IMR-90 (cell line): ENCODE measurements around the gene CDK8. TPM values are rescaled to one million over a fixed set of nuclear protein-coding genes. Genes with fewer than 3 reads are reported as not detected.
"Not testable (repeated sequence)": the region's sequence is repeated elsewhere in the genome, so short reads cannot be mapped to it uniquely, and the experiment has no call there.

Source experiments
- ATAC-seq: fragments of 200-7000 bp; cut with Tn5 transposase; 2 replicates; pipeline ENCODE4 v1.9.1; 2020; ENCODE audit warnings: low read depth, mild to moderate bottlenecking, moderate library complexity
- BruUV-seq: library from RNA; stranded (reverse); fragments of 400-500 nt; replicated peaks from 2 replicates; lab custom pipeline; 2021; lab: Mats Ljungman, UMichigan
- CTCF ChIA-PET: fragments of 300-600 bp; formaldehyde crosslinking; extraction: SDS; loops from one replicate; lab custom pipeline; 2021; ENCODE audit warnings: antibody characterized with exemption; lab: Yijun Ruan, JAX
- POLR2A ChIA-PET: fragments of 300-600 bp; sonication (Branson Sonifier 250); formaldehyde crosslinking; loops from one replicate; lab custom pipeline; 2022; ENCODE audit warnings: antibody characterized with exemption; ENCODE audit not compliant: unreplicated experiment; lab: Charles Lee
- DNase-seq: peaks from one replicate; pipeline ENCODE4 v3.0.0; 2013
- H2AFZ ChIP-seq: replicated peaks from 2 replicates; pipeline ENCODE3; 2013; ENCODE audit warnings: low read length, mild to moderate bottlenecking; ENCODE audit not compliant: poor library complexity
- H2AK5ac ChIP-seq: 2 replicates; pipeline ENCODE4 v1.6.1; 2013; ENCODE audit warnings: low read depth, low read length, inconsistent platforms
- H2AK9ac ChIP-seq: replicated peaks from 2 replicates; pipeline ENCODE3; 2013; ENCODE audit warnings: mild to moderate bottlenecking, low read depth, low read length, moderate library complexity; ENCODE audit not compliant: poor library complexity
- H2BK120ac ChIP-seq: 2 replicates; pipeline ENCODE4 v1.6.1; 2013; ENCODE audit warnings: low read depth, low read length, inconsistent platforms
- H2BK15ac ChIP-seq: 3 replicates; pipeline ENCODE4 v1.6.1; 2013; ENCODE audit warnings: low read depth, low read length, inconsistent platforms
- H2BK20ac ChIP-seq: 2 replicates; pipeline ENCODE4 v1.6.1; 2013; ENCODE audit warnings: low read depth, mild to moderate bottlenecking, inconsistent platforms, low read length, moderate library complexity
- H2BK5ac ChIP-seq: 2 replicates; pipeline ENCODE4 v1.6.1; 2013; ENCODE audit warnings: mild to moderate bottlenecking, low read depth, low read length, inconsistent platforms; ENCODE audit not compliant: poor library complexity, severe bottlenecking
- H3K14ac ChIP-seq: replicated peaks from 2 replicates; pipeline ENCODE4 v1.6.1; 2013; ENCODE audit warnings: low read depth, low read length, inconsistent platforms
- H3K18ac ChIP-seq: 2 replicates; pipeline ENCODE4 v1.6.1; 2013; ENCODE audit warnings: low read depth, low read length, control low read depth
- H3K23ac ChIP-seq: 2 replicates; pipeline ENCODE4 v1.6.1; 2013; ENCODE audit warnings: low read depth, low read length, inconsistent platforms
- H3K27ac ChIP-seq: 2 replicates; pipeline ENCODE4 v1.5.1; 2013; ENCODE audit warnings: mild to moderate bottlenecking, control low read depth, low read length; ENCODE audit not compliant: insufficient read depth
- H3K27me3 ChIP-seq: 2 replicates; pipeline ENCODE4 v1.6.1; 2013; ENCODE audit warnings: low read length; ENCODE audit not compliant: control insufficient read depth, insufficient read depth
- H3K36me3 ChIP-seq: 2 replicates; pipeline ENCODE4 v1.6.1; 2013; ENCODE audit warnings: low read length, mixed read lengths; ENCODE audit not compliant: control insufficient read depth, insufficient read depth
- H3K4ac ChIP-seq: 2 replicates; pipeline ENCODE4 v1.6.1; 2013; ENCODE audit warnings: low read depth, low read length, inconsistent platforms
- H3K4me1 ChIP-seq: 2 replicates; pipeline ENCODE4 v1.6.1; 2013; ENCODE audit warnings: low read length, mixed read lengths; ENCODE audit not compliant: control insufficient read depth, insufficient read depth
- H3K4me2 ChIP-seq: 2 replicates; pipeline ENCODE4 v1.6.1; 2013; ENCODE audit warnings: low read depth, mild to moderate bottlenecking, control low read depth, low read length, moderate library complexity
- H3K4me3 ChIP-seq: 2 replicates; pipeline ENCODE4 v1.5.1; 2013; ENCODE audit warnings: low read depth, mild to moderate bottlenecking, control low read depth, low read length, moderate library complexity; ENCODE audit not compliant: insufficient read depth
- H3K56ac ChIP-seq: 2 replicates; pipeline ENCODE4 v1.6.1; 2013; ENCODE audit warnings: low read length, inconsistent platforms; ENCODE audit not compliant: insufficient read depth; ENCODE audit errors: extremely low read depth
- H3K79me1 ChIP-seq, 2 experiments: 2 replicates each; pipeline ENCODE4 v1.6.1; 2013; ENCODE audit warnings: low read length in 2 of 2, inconsistent platforms in 1 of 2, low read depth in 1 of 2
- H3K9ac ChIP-seq: 2 replicates; pipeline ENCODE4 v1.6.1; 2013; ENCODE audit warnings: low read depth, low read length, control low read depth
- H3K9me1 ChIP-seq: 2 replicates; pipeline ENCODE4 v1.6.1; 2013; ENCODE audit warnings: low read length, inconsistent platforms; ENCODE audit not compliant: insufficient read depth
- H3K9me3 ChIP-seq: 2 replicates; pipeline ENCODE4 v1.6.1; 2013; ENCODE audit warnings: low read length; ENCODE audit not compliant: control insufficient read depth, insufficient read depth
- H4K20me1 ChIP-seq: 2 replicates; pipeline ENCODE4 v1.6.1; 2013; ENCODE audit warnings: low read length, inconsistent platforms; ENCODE audit not compliant: insufficient read depth
- H4K5ac ChIP-seq: 2 replicates; pipeline ENCODE4 v1.6.1; 2013; ENCODE audit warnings: mild to moderate bottlenecking, low read depth, low read length, control low read depth
- H4K8ac ChIP-seq, 2 experiments: 2 replicates each; pipeline ENCODE4 v1.6.1; 2013; ENCODE audit warnings: low read depth in 2 of 2, low read length in 2 of 2, control low read depth in 1 of 2, inconsistent platforms in 1 of 2
- H4K91ac ChIP-seq: 2 replicates; pipeline ENCODE4 v1.6.1; 2013; ENCODE audit warnings: low read depth, low read length, inconsistent platforms; ENCODE audit not compliant: insufficient read depth
- WGBS, 2 experiments: methylation state at CpG; one replicate each; pipeline versions ENCODE4 v1.1.5 to v1.1.7; 2013; ENCODE audit warnings: missing lambda C conversion rate in 2 of 2; ENCODE audit not compliant: insufficient read length in 1 of 2; ENCODE audit errors: extremely low coverage in 2 of 2; 5-methylcytosine and 5-hydroxymethylcytosine counted together
- dilution Hi-C: fragments of 300-500 bp; cut with HindIII; formaldehyde crosslinking; loops from one replicate; pipeline ENCODE4 v1.14.3; 2018; ENCODE audit warnings: low sequenced_read_pairs; ENCODE audit not compliant: unreplicated experiment
- in situ Hi-C: fragments of 300-500 bp; cut with MboI; formaldehyde crosslinking; loops from 3 replicates; pipeline ENCODE4 v1.14.3; 2019; ENCODE audit warnings: low sequenced_read_pairs, inconsistent platforms, mixed read lengths
- intact Hi-C: fragments of 100-400 bp; cut with micrococcal nuclease; formaldehyde crosslinking; loops from 2 replicates; pipeline ENCODE4 v1.10.0; 2022
- polyA plus RNA-seq, 3 experiments: library from polyadenylated mRNA; depleted of rRNA; stranded (reverse); fragments of >200 nt; gene quantifications; 2 replicates each; pipeline ENCODE4 v1.2.3, GENCODE V29; 2012; ENCODE audit warnings: low replicate concordance in 1 of 3
- total RNA-seq: library from RNA; depleted of rRNA; stranded (reverse); fragments of >200 nt; gene quantifications from 2 replicates; pipeline ENCODE4 v1.2.3, GENCODE V29; 2012

Gene CDK8
- total and polyA plus RNA-seq, 2 of the 4 experiments (the other 2 are of a cell fraction) = 15.4 to 19.0 TPM

DNA sequence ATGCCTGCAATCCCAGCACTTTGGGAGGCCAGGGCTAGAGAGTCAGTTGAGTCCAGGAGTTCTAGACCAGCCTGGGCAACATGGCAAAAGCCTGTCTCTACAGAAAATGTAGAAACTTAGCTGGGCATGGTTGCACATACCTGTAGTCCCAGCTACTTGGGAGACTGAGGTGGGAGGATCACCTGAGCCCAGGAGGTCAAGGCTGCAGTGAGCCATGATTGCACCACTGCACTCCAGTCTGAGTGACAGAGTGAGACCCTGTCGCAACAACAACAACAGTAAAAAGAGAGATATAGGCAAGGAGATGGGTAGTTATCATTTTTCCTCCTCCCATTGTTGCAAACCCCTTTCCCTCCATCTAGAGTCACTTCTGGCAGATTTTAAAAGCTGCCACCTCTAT is 62.2 kb downstream of the CDK8 start:
- H3K27me3 ChIP-seq, H3K14ac ChIP-seq, H3K23ac ChIP-seq, H3K27ac ChIP-seq, H3K18ac ChIP-seq, H3K4ac ChIP-seq, H2BK120ac ChIP-seq, intact Hi-C loops, H4K5ac ChIP-seq, H4K8ac ChIP-seq, CTCF ChIA-PET, H2BK15ac ChIP-seq, H2AK5ac ChIP-seq, H2AK9ac ChIP-seq, dilution Hi-C loops, H2AFZ ChIP-seq, POLR2A ChIA-PET, H2BK20ac ChIP-seq, H3K9me3 ChIP-seq, H4K91ac ChIP-seq, BruUV-seq, H3K4me1 ChIP-seq, DNase-seq, H3K4me2 ChIP-seq, H3K9ac ChIP-seq, H3K4me3 ChIP-seq, ATAC-seq, in situ Hi-C loops, H3K9me1 ChIP-seq, H3K36me3 ChIP-seq, H2BK5ac ChIP-seq, H3K56ac ChIP-seq: not testable (repeated sequence)
- WGBS, 2 experiments = no CpG with 5 or more reads among the region's 1 CpG
- H3K79me1 ChIP-seq = peaks cover 11 to 18% of the 10 kb centered on the region in 2 experiments; a peak in 3 of 4 replicates
- H4K20me1 ChIP-seq = peaks cover 13% of the 10 kb centered on the region
